GM21825 (cell line): ENCODE results near the gene ARSI.

Experiments
- ATAC-seq: cut with Tn5 transposase; IDR thresholded peaks from one replicate; pipeline ENCODE4 v1.9.1; 2021; ENCODE audit warnings: mild to moderate bottlenecking, moderate library complexity; ENCODE audit not compliant: unreplicated experiment

The ARSI gene

GRCh38 chr5:150309101-150309885 is 6.6 kb upstream of the ARSI start:
- no peak for ATAC-seq

- ATAC-seq = no peak
Measured at GRCh38 chr5:150307617-150308426, 5.1 kb upstream of the ARSI start.

- ATAC-seq = no peak
Measured at GRCh38 chr5:150306775-150307174, 4.1 kb upstream of the ARSI start.

- ATAC-seq = no peak
Measured at GRCh38 chr5:150305557-150305956, 2.9 kb upstream of the ARSI start.

- no peak for ATAC-seq
Measured at GRCh38 chr5:150305095-150305494, 2.4 kb upstream of the ARSI start.

- ATAC-seq = no peak
Measured at GRCh38 chr5:150304481-150305081, 1.9 kb upstream of the ARSI start.

- ATAC-seq = no peak
Measured at GRCh38 chr5:150303660-150304386, 1.1 kb upstream of the ARSI start.

- no peak for ATAC-seq
Measured at GRCh38 chr5:150303070-150303615, 438 bp upstream of the ARSI start.

GRCh38 chr5:150301901-150302300 is 804 bp downstream of the ARSI start:
- ATAC-seq = no peak

- ATAC-seq = no peak
Measured at GRCh38 chr5:150301170-150301505, 1.6 kb downstream of the ARSI start.

GRCh38 chr5:150300496-150301169 is 2.1 kb downstream of the ARSI start:
- no peak for ATAC-seq

- no peak for ATAC-seq
Measured at GRCh38 chr5:150299571-150300327, 3.0 kb downstream of the ARSI start.

- ATAC-seq = no peak
Measured at GRCh38 chr5:150298701-150299451, 3.8 kb downstream of the ARSI start.

- no peak for ATAC-seq
Measured at GRCh38 chr5:150297934-150298595, 4.6 kb downstream of the ARSI start.

GRCh38 chr5:150297236-150297890 is 5.3 kb downstream of the ARSI start:
- ATAC-seq = no peak

GRCh38 chr5:150296496-150296895 is 6.2 kb downstream of the ARSI start:
- ATAC-seq = no peak

GRCh38 chr5:150295741-150296486 is 6.8 kb downstream of the ARSI start:
- no peak for ATAC-seq
